Measurements from ENCODE around the gene AHRR. TPM values are rescaled to one million over a fixed set of nuclear protein-coding genes. Genes with fewer than 3 reads are reported as not detected.

The AHRR gene
- total and polyA plus RNA-seq, 2 experiments from 2014 or later, result 1.8 to 2.4 TPM

GRCh38 chr5:443239-444151 is 122.0 kb downstream of the AHRR start:
- Histone ChIP-seq H3K27ac (no peak overlapping the region), H3K27me3 (no peaks in the 10 kb centered on the region), H3K9me2 (replicated peaks; ENCODE audit: insufficient read depth) (no peaks in the 10 kb centered on the region), H3K4me3 (peak overlapping the region; percentile 98), H3K9me3 (ENCODE audit: low read depth) (no peaks in the 10 kb centered on the region), H3K79me2 (peaks cover 48% of the 10 kb centered on the region), H4K20me1 (ENCODE audit: insufficient read depth, poor library complexity, severe bottlenecking) (peaks cover 5% of the 10 kb centered on the region), H2AFZ (peak overlapping the region; percentile 71), H3K36me3 (replicated peaks; ENCODE audit: insufficient read depth, low read depth) (no peaks in the 10 kb centered on the region), H3K4me2 (peak overlapping the region; percentile 86), H3K4me1 (ENCODE audit: insufficient read depth) (peaks cover 7% of the 10 kb centered on the region)
- TF ChIP-seq CTCF (IDR thresholded peaks at IDR 0.05; ENCODE audit: poor library complexity) (no peak), EZH2phosphoT487 (IDR thresholded peaks at IDR 0.05; ENCODE audit: low read depth, severe bottlenecking, unreplicated experiment) (no peak), EZH2 (IDR thresholded peaks at IDR 0.05; ENCODE audit: borderline replicate concordance) (no peak)
- 32% methylated on average over 33 of the region's 62 CpGs for WGBS (ENCODE audit: low lambda C conversion rate, missing lambda C conversion rate)
- DNase-seq (ENCODE audit: low spot score), result no peak

GRCh38 chr5:444226-444625 is 122.7 kb downstream of the AHRR start:
- no peak for DNase-seq (ENCODE audit: low spot score)
- H3K79me2 ChIP-seq, result peaks cover 53% of the 10 kb centered on the region
- no peak overlapping the region for H3K27ac ChIP-seq
- H4K20me1 ChIP-seq (ENCODE audit: insufficient read depth, poor library complexity, severe bottlenecking), result peaks cover 5% of the 10 kb centered on the region
- H3K9me2 ChIP-seq (replicated peaks; ENCODE audit: insufficient read depth), result no peaks in the 10 kb centered on the region
- no peak for TF ChIP-seq CTCF (IDR thresholded peaks at IDR 0.05; ENCODE audit: poor library complexity)
- no peak for TF ChIP-seq EZH2phosphoT487 (IDR thresholded peaks at IDR 0.05; ENCODE audit: low read depth, severe bottlenecking, unreplicated experiment)
- no peak for TF ChIP-seq EZH2 (IDR thresholded peaks at IDR 0.05; ENCODE audit: borderline replicate concordance)
- H3K36me3 ChIP-seq (replicated peaks; ENCODE audit: insufficient read depth, low read depth), result no peaks in the 10 kb centered on the region
- H3K4me3 ChIP-seq, result no peak overlapping the region
- H3K4me1 ChIP-seq (ENCODE audit: insufficient read depth), result peaks cover 7% of the 10 kb centered on the region
- H3K4me2 ChIP-seq, result peak overlapping the region; percentile 86
- no peaks in the 10 kb centered on the region for H3K27me3 ChIP-seq
- 95% methylated on average over 8 of the region's 8 CpGs for WGBS (ENCODE audit: low lambda C conversion rate, missing lambda C conversion rate)
- H3K9me3 ChIP-seq (ENCODE audit: low read depth), result no peaks in the 10 kb centered on the region
- H2AFZ ChIP-seq, result no peak overlapping the region

- no peak overlapping the region for H3K4me3 ChIP-seq
- no peak overlapping the region for H3K27ac ChIP-seq
- no peaks in the 10 kb centered on the region for H3K36me3 ChIP-seq (replicated peaks; ENCODE audit: insufficient read depth, low read depth)
- H3K9me3 ChIP-seq (ENCODE audit: low read depth), result no peaks in the 10 kb centered on the region
- peaks cover 5% of the 10 kb centered on the region for H4K20me1 ChIP-seq (ENCODE audit: insufficient read depth, poor library complexity, severe bottlenecking)
- TF ChIP-seq CTCF (IDR thresholded peaks at IDR 0.05; ENCODE audit: poor library complexity), result no peak
- H3K9me2 ChIP-seq (replicated peaks; ENCODE audit: insufficient read depth), result no peaks in the 10 kb centered on the region
- peaks cover 60% of the 10 kb centered on the region for H3K79me2 ChIP-seq
- peaks cover 7% of the 10 kb centered on the region for H3K4me1 ChIP-seq (ENCODE audit: insufficient read depth)
- H2AFZ ChIP-seq, result no peak overlapping the region
- no peak overlapping the region for H3K4me2 ChIP-seq
- 85% methylated on average over 10 of the region's 10 CpGs for WGBS (ENCODE audit: low lambda C conversion rate, missing lambda C conversion rate)
- no peaks in the 10 kb centered on the region for H3K27me3 ChIP-seq
- no peak for DNase-seq (ENCODE audit: low spot score)
These were observed 124.1 kb downstream of the AHRR start for GRCh38 chr5:445591-445990.
